PC-3 (cell line): ENCODE data around the gene TNFRSF11A.

Experiments
- EZH2 ChIP-seq: fragments of 300-600 bp; sonication (generic); IDR thresholded peaks from one replicate; pipeline ENCODE4 v1.6.1; 2017; ENCODE audit warnings: antibody characterized with exemption, mild to moderate bottlenecking, low read length; ENCODE audit not compliant: unreplicated experiment
- EZH2phosphoT487 ChIP-seq: fragments of 300-600 bp; sonication (generic); IDR thresholded peaks from 2 replicates; pipeline ENCODE4 v1.6.1; 2018; ENCODE audit warnings: mild to moderate bottlenecking, antibody characterized with exemption, low read length, borderline replicate concordance
- TF ChIP-seq, protein P1 (sequence below): fragments of 300-600 bp; sonication (generic); conservative IDR thresholded peaks from 2 replicates; pipeline ENCODE4 v1.5.1; 2017; ENCODE audit warnings: antibody characterized with exemption, low read depth, mild to moderate bottlenecking, low read length

DNA sequence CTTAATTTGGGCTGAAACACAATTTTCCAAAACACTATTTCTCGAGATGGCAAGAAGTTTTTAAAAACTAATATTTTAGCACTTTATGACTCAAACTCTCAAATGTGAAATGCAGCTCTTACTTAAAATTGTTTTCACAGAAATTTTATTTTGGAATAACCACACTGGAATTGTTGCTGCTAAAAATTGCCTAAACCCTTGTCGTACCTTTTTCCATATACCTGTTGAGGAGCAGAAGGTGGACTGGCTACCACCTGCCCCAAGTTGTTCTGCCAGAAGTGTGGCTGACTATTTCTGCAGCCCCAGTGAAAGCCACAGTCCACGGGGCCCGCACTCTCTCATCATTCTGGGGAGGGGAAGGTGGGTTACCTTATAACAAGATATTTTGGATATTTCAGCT is 23.4 kb downstream of the TNFRSF11A start:
- TF ChIP-seq, protein P1, sequence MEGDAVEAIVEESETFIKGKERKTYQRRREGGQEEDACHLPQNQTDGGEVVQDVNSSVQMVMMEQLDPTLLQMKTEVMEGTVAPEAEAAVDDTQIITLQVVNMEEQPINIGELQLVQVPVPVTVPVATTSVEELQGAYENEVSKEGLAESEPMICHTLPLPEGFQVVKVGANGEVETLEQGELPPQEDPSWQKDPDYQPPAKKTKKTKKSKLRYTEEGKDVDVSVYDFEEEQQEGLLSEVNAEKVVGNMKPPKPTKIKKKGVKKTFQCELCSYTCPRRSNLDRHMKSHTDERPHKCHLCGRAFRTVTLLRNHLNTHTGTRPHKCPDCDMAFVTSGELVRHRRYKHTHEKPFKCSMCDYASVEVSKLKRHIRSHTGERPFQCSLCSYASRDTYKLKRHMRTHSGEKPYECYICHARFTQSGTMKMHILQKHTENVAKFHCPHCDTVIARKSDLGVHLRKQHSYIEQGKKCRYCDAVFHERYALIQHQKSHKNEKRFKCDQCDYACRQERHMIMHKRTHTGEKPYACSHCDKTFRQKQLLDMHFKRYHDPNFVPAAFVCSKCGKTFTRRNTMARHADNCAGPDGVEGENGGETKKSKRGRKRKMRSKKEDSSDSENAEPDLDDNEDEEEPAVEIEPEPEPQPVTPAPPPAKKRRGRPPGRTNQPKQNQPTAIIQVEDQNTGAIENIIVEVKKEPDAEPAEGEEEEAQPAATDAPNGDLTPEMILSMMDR: no peak
- no peak for TF ChIP-seq EZH2
- no peak for TF ChIP-seq EZH2phosphoT487
